GM19468 (cell line): ENCODE results near the gene CDHR4.
"Not testable (repeated sequence)": the region's sequence is repeated elsewhere in the genome, so short reads cannot be mapped to it uniquely, and the experiment has no call there.

Experiments
- ATAC-seq: cut with Tn5 transposase; IDR thresholded peaks from one replicate; pipeline ENCODE4 v1.9.1; 2021; ENCODE audit warnings: mild to moderate bottlenecking, moderate library complexity, moderate number of reproducible peaks; ENCODE audit not compliant: unreplicated experiment; ENCODE audit errors: extremely low read depth

CDHR4 gene

DNA sequence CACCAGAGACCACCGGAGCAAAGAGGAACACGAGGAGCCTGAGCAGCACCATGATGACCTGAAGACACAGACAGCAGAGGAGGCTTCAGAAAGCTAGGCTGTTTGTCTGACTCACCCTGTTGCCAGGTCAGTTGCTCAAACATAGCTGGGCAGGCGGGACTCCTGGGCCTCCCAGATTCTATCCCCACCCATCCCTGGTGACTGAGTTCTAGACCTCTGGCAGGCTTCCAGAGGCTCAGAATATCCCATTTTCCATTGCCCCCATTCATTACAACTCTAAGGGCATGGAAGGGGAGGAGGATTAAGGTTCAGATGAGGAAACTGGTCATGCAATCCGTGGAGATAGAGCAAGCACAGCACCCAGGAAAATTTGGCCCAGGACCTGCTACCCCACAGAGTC lies at the start of gene CDHR4:
Gene CDHR4 (minus strand): TSS at position 113 of the 400 bp plus-strand sequence. CDS start 61 bp downstream, at position 52.
- no peak for ATAC-seq

- no peak for ATAC-seq
These were observed 46.0 kb upstream of the CDHR4 start for GRCh38 chr3:49845694-49846093.

GRCh38 chr3:49844464-49845183 lies 45.0 kb upstream of the CDHR4 start:
- ATAC-seq = no peak

DNA sequence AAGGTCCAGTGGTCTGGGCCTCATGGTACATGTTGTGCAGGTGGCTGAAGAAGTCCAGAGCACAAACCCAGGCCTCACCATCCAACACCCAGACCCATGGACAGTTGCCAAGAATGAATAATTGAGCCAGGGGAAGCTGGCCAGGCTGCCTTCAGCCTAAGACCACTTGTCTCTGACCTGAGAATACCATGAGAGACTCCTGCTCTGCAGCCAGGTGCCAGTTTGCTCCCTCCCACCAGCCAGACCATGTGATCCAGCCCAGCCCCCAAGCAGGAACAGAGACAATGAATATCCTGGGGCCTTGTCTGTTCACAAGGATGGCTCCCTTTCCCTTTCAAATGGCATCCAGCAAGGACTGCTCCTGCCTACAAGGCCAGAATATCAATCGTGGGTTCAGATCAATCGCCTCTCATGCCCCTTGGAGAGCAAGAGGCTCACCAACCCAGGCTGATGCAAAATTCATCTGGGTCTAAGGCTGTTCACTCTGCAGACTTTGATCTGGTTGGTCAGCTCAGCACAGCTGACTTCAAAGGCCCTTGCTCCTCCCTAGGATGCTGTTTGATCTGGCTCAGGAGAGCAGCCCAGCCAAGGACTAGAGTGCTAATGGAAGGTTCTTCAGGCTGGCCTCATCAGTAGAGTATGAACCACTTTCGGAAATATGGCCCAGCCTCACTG lies 43.3 kb upstream of the CDHR4 start:
- no peak for ATAC-seq

- ATAC-seq = no peak
These were observed 42.1 kb upstream of the CDHR4 start for GRCh38 chr3:49841806-49842205.

GRCh38 chr3:49841126-49841696 lies 41.5 kb upstream of the CDHR4 start:
- no peak for ATAC-seq

GRCh38 chr3:49840388-49840787 lies 40.7 kb upstream of the CDHR4 start:
- no peak for ATAC-seq

DNA sequence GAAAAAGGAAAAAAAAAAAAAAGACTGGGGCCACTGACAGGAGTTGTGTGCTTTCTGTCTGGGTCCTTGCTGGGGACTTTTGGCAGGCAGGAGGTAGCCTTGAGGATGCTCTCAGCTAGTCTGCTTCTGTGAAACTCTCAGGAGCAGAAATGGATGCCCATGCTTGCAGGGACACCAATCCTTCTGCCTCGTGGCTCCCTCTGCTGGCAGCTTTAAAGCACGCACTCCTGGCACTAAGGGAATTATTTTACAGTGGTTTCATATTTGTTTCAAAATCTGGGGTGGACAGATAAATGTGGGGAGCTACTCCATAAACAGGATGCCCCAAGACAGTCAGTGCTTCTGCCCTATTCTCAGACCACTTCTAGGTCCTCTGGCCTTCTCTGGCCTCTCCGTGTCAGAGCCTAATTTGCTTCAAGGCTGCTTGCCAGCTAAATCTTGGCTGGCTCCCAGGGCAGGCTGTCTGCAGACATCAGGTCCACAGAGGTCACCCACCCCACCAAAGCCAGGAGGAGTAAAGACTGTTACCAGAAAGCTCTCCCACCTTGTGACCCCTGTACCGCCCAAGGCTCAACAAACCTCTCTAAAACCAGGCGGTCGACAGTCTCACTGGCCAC lies 39.6 kb upstream of the CDHR4 start:
- no peak for ATAC-seq

- ATAC-seq = no peak
These were observed 31.7 kb upstream of the CDHR4 start for GRCh38 chr3:49831341-49831740.

DNA sequence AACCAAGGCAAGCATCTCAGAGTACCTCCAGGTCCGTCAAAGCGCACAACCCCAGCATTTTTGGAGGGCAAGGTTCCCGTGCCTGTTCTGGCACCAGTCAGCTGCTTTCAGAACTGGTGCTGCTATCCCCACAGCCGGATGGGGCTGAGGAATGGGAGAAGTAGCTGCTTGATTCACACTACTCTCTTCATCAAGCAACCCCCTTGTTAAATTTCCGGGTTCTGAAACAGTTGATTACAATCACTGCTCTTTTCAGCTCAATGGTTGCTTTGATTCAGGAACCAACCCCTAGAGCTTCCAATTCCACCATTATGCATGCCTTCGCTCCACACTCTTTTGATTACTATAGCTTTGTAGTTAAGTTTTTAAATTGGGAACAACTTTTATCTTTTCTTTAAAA lies 26.3 kb upstream of the CDHR4 start:
- ATAC-seq = no peak

GRCh38 chr3:49823131-49823530 lies 23.5 kb upstream of the CDHR4 start:
- ATAC-seq = not testable (repeated sequence)

GRCh38 chr3:49813497-49814174 lies 14.0 kb upstream of the CDHR4 start, which contains the start of gene UBA7:
TSS of gene UBA7 (minus strand) at chr3:49813953. CDS start at chr3:49813787, 166 bp downstream.
- peak; percentile 83 for ATAC-seq

GRCh38 chr3:49812916-49813496 lies 13.3 kb upstream of the CDHR4 start:
- no peak for ATAC-seq

- ATAC-seq = no peak
These were observed 7.9 kb upstream of the CDHR4 start for GRCh38 chr3:49807431-49808114.

- ATAC-seq = no peak
These were observed 7.2 kb upstream of the CDHR4 start for GRCh38 chr3:49806850-49807249.

DNA sequence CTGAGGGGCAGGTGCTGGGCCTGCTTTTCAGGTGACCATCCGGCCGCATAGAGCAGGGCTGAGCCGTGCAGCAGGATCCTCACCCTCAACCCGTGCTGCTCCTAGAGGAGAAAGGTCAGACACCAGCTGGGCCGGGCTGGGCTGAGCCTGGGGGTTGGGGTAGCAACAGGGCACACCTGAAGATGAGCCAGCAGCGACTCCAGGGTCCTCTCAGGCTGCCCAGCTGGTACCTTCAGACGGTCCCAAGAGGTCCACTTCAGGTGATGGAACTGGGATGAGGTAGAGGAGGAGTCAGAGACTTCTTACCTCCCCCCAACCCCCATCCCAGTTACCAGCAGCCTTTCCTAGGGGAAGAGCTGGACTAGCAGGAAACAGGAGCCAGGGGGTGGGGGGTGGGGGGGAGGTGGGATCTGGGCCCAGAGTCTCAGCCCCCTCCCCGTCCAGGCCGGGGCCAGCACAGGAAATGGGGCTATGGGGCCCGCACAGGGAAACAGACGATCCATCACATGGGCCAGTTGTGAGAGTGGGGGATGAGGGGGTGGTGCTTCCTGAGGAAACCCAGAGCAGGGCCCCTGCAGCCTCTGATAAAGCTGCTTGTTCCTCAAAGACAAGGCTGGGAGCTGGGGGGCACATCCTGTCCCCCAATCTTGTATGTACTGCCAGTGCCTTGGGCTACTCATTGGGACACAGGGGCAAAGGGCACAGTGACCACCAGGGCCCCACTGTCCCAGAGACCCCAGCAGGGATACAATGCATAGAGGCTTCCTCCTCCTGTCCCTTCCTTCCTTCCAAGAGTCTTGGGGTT lies 6.4 kb upstream of the CDHR4 start:
- ATAC-seq = no peak

DNA sequence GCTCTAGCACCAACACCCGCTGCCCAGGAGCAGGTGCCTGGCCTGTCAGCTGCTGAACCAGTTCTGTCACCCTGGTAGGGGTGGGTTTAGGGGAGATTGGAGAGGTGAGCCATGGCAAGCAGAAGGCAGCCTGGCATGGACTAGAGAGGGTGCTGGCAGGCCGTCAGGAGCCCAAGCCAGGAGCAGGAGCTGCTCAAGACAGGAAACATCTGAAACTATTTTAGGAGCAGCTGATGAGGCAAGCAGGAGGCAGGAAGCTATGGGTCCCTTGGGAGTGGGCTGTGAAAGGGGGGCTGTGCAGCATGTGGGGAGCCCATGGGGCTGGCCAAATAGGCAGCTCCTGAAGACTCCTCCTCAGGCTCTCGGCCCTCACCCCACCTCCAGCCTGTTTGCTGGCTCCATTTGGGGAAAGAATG lies 5.7 kb upstream of the CDHR4 start:
- ATAC-seq = no peak

GRCh38 chr3:49804141-49805041 lies 4.7 kb upstream of the CDHR4 start:
- ATAC-seq = no peak
